ENCODE measurements around the gene JAK1. TPM values are rescaled to one million over a fixed set of nuclear protein-coding genes. Genes with fewer than 3 reads are reported as not detected.

The JAK1 gene
- total and polyA plus RNA-seq, 9 of the 15 experiments (the other 6 are each of a cell fraction or from before 2014, with no cell fraction given) = 9.7 to 44.1 (median 42.5) TPM

DNA sequence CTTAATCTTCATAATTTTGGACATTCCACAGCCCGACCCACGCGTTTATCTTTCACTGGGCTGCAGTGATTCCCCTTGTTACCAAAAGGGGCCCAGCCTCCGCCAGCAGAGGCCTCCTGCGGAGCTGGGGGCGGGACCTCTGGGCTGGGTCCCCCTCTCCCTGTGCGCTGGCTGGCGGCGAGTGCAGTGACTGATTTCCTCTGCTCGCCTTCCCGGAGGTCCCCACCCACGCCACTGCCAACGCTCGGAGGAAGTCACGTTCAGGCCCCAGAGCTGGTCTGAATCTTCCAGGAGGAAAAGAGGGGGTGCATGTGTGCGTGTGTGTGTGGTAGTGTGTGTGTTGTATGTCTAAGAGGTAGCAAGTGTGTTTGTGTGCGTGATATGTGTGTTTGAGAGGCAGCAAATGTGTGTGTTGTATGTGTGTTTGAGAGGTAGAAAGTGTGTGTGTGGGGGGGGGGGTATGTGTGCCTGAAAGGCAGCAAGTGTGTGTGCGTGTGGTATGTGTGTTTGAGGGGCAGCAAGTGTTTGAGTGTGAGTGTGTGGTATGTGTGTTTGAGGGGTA, 35.0 kb upstream of the JAK1 start (continued):
- TF ChIP-seq, protein P1, sequence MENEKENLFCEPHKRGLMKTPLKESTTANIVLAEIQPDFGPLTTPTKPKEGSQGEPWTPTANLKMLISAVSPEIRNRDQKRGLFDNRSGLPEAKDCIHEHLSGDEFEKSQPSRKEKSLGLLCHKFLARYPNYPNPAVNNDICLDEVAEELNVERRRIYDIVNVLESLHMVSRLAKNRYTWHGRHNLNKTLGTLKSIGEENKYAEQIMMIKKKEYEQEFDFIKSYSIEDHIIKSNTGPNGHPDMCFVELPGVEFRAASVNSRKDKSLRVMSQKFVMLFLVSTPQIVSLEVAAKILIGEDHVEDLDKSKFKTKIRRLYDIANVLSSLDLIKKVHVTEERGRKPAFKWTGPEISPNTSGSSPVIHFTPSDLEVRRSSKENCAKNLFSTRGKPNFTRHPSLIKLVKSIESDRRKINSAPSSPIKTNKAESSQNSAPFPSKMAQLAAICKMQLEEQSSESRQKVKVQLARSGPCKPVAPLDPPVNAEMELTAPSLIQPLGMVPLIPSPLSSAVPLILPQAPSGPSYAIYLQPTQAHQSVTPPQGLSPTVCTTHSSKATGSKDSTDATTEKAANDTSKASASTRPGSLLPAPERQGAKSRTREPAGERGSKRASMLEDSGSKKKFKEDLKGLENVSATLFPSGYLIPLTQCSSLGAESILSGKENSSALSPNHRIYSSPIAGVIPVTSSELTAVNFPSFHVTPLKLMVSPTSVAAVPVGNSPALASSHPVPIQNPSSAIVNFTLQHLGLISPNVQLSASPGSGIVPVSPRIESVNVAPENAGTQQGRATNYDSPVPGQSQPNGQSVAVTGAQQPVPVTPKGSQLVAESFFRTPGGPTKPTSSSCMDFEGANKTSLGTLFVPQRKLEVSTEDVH (IDR thresholded peaks at IDR 0.05; ENCODE audit: low read depth, partially characterized antibody) = no peak
- TF ChIP-seq, protein P2, sequence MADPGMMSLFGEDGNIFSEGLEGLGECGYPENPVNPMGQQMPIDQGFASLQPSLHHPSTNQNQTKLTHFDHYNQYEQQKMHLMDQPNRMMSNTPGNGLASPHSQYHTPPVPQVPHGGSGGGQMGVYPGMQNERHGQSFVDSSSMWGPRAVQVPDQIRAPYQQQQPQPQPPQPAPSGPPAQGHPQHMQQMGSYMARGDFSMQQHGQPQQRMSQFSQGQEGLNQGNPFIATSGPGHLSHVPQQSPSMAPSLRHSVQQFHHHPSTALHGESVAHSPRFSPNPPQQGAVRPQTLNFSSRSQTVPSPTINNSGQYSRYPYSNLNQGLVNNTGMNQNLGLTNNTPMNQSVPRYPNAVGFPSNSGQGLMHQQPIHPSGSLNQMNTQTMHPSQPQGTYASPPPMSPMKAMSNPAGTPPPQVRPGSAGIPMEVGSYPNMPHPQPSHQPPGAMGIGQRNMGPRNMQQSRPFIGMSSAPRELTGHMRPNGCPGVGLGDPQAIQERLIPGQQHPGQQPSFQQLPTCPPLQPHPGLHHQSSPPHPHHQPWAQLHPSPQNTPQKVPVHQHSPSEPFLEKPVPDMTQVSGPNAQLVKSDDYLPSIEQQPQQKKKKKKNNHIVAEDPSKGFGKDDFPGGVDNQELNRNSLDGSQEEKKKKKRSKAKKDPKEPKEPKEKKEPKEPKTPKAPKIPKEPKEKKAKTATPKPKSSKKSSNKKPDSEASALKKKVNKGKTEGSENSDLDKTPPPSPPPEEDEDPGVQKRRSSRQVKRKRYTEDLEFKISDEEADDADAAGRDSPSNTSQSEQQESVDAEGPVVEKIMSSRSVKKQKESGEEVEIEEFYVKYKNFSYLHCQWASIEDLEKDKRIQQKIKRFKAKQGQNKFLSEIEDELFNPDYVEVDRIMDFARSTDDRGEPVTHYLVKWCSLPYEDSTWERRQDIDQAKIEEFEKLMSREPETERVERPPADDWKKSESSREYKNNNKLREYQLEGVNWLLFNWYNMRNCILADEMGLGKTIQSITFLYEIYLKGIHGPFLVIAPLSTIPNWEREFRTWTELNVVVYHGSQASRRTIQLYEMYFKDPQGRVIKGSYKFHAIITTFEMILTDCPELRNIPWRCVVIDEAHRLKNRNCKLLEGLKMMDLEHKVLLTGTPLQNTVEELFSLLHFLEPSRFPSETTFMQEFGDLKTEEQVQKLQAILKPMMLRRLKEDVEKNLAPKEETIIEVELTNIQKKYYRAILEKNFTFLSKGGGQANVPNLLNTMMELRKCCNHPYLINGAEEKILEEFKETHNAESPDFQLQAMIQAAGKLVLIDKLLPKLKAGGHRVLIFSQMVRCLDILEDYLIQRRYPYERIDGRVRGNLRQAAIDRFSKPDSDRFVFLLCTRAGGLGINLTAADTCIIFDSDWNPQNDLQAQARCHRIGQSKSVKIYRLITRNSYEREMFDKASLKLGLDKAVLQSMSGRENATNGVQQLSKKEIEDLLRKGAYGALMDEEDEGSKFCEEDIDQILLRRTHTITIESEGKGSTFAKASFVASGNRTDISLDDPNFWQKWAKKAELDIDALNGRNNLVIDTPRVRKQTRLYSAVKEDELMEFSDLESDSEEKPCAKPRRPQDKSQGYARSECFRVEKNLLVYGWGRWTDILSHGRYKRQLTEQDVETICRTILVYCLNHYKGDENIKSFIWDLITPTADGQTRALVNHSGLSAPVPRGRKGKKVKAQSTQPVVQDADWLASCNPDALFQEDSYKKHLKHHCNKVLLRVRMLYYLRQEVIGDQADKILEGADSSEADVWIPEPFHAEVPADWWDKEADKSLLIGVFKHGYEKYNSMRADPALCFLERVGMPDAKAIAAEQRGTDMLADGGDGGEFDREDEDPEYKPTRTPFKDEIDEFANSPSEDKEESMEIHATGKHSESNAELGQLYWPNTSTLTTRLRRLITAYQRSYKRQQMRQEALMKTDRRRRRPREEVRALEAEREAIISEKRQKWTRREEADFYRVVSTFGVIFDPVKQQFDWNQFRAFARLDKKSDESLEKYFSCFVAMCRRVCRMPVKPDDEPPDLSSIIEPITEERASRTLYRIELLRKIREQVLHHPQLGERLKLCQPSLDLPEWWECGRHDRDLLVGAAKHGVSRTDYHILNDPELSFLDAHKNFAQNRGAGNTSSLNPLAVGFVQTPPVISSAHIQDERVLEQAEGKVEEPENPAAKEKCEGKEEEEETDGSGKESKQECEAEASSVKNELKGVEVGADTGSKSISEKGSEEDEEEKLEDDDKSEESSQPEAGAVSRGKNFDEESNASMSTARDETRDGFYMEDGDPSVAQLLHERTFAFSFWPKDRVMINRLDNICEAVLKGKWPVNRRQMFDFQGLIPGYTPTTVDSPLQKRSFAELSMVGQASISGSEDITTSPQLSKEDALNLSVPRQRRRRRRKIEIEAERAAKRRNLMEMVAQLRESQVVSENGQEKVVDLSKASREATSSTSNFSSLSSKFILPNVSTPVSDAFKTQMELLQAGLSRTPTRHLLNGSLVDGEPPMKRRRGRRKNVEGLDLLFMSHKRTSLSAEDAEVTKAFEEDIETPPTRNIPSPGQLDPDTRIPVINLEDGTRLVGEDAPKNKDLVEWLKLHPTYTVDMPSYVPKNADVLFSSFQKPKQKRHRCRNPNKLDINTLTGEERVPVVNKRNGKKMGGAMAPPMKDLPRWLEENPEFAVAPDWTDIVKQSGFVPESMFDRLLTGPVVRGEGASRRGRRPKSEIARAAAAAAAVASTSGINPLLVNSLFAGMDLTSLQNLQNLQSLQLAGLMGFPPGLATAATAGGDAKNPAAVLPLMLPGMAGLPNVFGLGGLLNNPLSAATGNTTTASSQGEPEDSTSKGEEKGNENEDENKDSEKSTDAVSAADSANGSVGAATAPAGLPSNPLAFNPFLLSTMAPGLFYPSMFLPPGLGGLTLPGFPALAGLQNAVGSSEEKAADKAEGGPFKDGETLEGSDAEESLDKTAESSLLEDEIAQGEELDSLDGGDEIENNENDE (IDR thresholded peaks at IDR 0.05; ENCODE audit: low read depth, low read length) = no peak
- no peak for TF ChIP-seq NR1H2 (CRISPR knock-in tag; IDR thresholded peaks at IDR 0.05)
- no peak for TF ChIP-seq ZSCAN29 (IDR thresholded peaks at IDR 0.05)
- TF ChIP-seq, protein P3, sequence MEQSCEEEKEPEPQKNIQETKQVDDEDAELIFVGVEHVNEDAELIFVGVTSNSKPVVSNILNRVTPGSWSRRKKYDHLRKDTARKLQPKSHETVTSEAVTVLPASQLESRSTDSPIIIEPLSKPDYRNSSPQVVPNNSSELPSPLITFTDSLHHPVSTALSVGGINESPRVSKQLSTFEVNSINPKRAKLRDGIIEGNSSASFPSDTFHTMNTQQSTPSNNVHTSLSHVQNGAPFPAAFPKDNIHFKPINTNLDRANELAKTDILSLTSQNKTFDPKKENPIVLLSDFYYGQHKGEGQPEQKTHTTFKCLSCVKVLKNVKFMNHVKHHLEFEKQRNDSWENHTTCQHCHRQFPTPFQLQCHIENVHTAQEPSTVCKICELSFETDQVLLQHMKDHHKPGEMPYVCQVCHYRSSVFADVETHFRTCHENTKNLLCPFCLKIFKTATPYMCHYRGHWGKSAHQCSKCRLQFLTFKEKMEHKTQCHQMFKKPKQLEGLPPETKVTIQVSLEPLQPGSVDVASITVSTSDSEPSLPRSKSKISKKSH (CRISPR knock-in tag; IDR thresholded peaks at IDR 0.05) = no peak
- no peak for TF ChIP-seq ZZZ3 (IDR thresholded peaks at IDR 0.05)
- TF ChIP-seq NRF1 (conservative IDR thresholded peaks at IDR 0.05 in 1 of 2, IDR thresholded peaks at IDR 0.05 in 1 of 2) = peak; percentile 37 to 38; a peak in 1 of 4 replicates
- TF ChIP-seq PRMT5 (CRISPR knock-in tag; IDR thresholded peaks at IDR 0.05) = no peak
- no peak for TF ChIP-seq ZNF311 (CRISPR knock-in tag; IDR thresholded peaks at IDR 0.05)

All from K562 (cell line).